ENCODE measurements around the gene HS3ST4. TPM values are rescaled to one million over a fixed set of nuclear protein-coding genes. Genes with fewer than 3 reads are reported as not detected.
A peak's percentile ranks its signal among the peaks of the same experiment; 100 is the strongest.

The HS3ST4 gene
- total RNA-seq, 1 donor from 2014 or later: not detected

DNA sequence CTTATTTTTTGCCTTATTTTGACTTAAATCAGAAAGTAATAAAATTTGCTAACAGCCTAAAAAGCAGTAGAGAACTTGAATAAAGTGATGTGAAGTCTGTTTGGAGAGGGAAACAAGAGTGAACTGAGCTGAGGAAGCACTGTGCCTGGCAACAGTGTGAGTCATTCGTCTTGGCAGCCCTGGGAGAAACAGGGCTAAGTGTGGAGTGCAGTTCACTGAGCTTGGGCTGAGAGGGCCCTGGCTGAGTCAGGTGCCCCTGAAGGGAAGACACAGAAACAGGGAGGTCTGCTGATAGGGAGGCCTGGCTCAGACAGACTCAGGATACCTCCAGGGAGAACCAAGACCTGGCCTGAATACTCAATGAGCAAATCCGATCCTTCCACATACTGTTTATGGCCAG, 132.1 kb downstream of the HS3ST4 start:
- DNase-seq (ENCODE audit: low read depth): no peak

DNA sequence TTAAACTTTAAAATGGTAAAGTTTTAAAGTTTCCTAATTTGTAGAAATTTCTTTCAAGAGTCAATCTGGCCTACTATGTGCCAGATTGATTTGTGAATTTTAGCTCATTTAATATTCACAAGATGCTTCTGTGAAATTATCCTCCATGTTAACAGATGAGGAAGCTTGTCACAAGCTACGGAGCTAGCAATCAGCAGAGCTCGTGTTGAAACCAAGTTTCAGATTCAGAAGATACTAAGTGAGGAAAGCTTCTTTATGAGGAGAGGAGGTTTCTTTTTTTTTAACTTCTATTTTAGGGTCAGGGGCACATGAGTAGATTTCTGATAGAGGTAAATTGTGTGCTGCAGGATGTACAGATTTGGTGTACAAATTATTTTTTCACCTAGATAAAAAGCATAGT, 135.9 kb downstream of the HS3ST4 start:
- no peak for DNase-seq (ENCODE audit: low read depth)

DNA sequence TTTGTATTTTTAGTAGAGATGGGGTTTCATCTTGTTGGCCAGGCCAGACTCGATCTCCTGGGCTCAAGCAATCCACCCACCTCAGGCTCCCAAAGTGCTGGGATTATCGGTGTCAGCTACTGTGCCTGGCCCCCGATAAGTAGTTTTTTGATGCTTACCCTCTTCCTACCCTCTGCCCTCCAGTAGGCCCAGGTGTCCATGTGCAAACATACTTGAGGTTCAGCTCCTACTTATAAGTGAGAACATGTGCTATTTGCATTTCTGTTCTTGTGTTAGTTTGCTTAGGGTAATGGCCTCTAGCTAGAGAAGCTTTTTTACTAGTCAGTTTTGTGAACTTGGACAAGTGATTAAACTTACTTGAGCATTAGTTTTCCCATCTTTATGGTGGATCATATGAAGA, 136.8 kb downstream of the HS3ST4 start:
- DNase-seq (ENCODE audit: low read depth): no peak

DNA sequence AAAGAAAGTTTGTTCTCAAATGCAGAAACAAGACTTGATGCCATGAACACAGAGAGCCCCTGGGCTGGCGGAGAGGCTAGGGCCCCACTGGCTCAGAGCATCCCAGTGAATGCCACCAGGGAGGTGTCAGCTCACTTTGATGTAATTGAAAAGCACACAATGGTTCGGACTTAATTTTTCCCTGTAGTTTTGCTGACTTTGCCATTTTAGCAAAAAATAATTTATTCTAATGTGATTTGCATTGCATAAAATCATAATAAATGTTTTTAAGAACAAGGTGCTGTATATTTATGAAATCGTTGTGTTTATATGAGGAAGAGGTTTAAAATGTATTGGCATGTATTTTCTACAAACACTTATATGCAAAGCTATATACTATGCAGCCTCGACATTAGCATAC, 140.5 kb downstream of the HS3ST4 start:
- no peak for DNase-seq (ENCODE audit: low read depth)

DNA sequence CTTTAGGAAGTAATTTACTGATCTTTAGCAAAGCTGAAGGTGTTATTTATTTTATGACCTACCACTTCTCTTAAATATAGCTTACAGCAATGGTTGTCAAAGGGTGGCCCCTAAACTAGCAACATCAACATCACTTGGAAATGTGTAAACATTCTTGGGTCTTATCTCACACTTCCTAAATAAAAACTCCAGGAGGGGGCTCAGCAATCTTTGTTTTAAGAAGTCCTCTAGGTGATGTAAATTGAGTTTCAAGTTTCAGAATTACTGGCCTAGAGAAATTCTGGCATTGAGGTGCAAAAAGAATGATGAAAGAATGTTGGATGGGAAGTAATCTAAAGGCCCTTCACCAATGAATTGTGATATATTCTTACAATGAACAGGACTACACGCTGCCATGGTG, 142.3 kb downstream of the HS3ST4 start:
- DNase-seq (ENCODE audit: low read depth): no peak

DNA sequence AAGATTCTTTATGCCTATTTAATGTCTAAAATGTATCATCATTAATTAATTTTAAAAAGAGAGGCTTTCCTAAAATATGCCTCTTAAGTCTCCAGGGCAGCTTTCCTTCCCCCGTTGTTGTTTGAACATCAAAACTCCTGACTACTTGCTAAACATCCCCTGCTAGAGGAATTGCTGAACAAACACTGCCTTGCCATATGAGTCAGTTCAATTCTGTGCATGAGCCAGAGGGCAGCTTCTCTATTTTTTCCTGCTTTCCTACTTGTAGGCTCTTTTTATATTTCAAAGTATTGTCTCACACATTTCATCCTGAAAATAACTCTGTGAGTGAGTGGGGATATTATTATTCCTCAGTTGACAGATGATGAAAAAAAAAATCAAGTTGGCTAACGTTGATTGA, 143.4 kb downstream of the HS3ST4 start:
- no peak for DNase-seq (ENCODE audit: low read depth)

DNA sequence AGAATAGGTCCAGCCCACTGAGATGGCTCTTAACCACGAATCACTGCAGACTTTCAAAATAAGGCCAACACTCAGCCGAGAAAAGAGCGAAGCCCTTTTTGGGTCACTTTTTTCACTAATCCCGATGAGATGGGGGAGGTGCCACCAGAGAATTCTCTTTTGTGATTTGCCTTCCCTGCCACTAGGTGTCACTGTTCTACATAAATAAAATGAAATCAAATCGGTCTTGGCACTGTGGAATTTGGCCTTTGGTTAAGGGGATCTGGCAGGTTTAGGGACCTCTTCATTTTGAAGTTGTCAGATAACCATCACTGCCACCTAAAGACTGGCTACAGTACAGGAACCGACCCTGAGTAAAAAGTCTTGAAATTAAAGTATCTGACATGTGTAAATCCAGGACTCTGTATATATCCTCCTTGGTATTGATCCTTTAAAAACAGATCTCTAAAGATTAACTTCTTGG, 147.0 kb downstream of the HS3ST4 start:
- peak; percentile 35 for DNase-seq (ENCODE audit: low read depth)

DNA sequence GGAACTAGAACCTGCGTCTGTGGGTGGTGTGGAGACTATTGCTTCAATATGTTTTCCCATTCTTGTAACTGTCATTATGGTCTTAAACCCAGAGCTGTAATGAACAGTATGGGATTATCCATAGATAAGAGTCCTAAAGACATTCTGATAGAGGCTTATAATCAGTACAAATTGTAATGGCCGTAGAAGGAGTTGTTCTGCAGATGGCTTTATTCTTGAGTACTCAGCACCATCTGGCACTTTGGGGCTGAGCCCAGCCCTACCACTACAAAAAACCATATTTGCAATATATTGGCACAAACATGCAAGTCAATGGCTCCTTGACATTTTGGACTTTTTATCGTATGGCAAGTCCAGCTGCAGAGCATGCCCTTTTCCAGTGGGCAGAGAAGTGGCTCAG, 150.0 kb downstream of the HS3ST4 start:
- DNase-seq (ENCODE audit: low read depth): no peak

DNA sequence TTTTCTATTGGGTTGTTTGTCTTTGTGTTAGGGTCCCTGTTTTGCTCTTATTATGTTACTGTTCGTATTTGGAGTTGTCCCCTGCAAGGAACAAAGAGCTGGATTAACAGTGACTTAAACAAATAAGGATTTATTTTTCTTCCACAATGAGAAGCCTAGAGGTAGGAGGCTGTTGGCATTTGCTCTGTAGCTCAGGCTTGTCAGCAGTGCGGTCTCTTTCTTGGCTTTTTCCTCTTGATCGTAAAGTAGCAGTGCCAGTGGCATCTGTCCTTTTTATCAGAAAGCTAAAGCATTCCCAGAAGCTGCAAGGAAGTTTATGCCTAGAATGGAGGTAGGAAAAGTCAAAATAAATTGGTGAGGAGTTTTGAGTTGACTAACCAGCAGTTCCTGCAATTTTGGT, 154.1 kb downstream of the HS3ST4 start:
- no peak for DNase-seq (ENCODE audit: low read depth)

DNA sequence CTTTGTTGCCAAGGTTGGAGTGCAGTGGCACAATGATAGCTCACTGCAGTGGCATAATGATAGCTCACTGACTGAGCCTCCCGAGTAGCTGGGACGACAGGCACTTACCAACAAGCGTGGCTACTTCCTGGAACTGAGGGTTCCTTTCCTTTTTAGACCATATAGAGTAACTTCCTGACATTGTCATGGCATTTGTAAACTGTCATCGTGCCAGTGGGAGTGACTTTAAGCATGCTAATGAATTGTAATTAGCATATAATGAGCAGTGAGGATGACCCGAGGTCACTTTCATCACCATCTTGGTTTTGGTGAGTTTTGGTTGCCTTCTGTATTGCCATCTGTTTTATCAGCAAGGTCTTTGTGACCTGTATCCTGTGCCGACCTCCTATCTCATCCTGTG, 162.4 kb downstream of the HS3ST4 start:
- no peak for DNase-seq (ENCODE audit: low read depth)

DNA sequence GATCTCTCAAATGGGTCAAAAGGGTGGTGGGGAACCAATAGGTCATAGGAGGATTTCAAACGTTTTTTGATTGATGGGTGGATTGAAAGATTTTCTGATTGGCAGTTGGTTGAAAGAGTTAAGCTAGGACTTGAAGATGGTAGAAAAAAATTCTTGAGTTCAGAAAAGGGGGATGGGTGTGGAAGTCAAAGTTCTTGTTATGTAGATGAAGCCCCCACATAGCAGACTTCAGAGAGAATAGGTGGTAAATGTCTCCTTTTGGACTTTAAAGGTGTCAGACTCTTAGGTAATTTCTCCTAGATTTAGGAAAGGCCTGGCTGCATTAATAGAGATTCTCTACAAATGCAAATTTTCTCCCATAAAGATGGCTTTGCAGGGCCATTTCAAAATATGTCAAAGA, 163.3 kb downstream of the HS3ST4 start:
- no peak for DNase-seq (ENCODE audit: low read depth)

DNA sequence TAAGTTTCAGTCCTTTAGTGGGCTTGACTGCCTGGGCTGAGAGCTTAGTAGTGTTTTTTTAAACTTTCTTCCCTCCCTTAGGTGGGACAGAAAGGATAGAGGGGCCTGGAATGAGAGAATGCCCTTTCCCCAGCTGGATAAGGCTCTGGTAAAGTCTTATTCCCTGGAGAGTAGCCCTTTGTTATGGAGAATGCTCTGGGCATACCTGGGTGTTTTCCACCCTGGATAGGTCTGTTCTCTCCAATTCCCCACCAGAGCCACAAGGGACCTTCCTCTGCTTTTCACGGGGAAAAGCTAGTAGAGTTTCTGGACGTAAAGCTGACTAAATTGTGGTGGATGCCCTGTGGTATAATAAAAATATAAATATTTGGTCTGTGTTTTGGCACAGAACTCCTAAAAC, 164.1 kb downstream of the HS3ST4 start:
- DNase-seq (ENCODE audit: low read depth): no peak

DNA sequence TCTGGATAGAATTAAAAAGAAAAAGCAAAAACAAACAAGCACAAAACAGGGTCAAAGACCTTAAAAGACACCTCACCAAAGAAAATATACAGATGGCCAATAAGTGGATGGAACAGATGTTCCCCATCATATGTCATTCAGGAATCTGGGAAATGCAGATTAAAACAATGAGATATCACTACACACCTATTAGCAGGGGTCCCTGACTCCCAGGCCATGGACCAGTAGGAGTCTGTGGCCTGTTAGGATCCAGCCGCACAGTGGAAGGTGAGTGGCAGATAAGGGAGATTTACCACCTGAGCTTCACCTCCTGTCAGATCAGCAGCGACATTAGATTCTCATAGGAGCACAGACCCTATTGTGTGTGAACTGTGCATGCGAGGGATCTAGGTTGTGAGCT, 167.9 kb downstream of the HS3ST4 start:
- no peak for DNase-seq (ENCODE audit: low read depth)

DNA sequence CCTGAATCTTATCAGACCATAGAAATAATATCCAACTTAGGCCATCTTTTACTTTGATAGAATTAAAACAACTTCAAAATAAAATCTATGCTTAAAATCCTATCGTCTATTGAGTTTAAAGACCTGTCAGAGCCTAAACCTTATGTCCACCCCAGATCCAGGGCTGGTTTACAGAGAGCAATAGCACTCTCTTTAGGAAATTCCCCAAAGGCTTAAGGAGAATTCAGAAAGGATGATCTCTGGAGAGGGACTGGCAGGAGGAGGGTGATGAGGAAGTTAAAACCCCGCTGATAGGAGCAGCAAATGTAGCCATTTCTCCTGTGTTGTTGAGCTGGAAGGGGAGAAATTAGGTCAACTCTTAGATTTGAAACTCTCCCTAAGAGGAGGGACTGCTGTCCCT, 175.3 kb downstream of the HS3ST4 start:
- no peak for DNase-seq (ENCODE audit: low read depth)

DNA sequence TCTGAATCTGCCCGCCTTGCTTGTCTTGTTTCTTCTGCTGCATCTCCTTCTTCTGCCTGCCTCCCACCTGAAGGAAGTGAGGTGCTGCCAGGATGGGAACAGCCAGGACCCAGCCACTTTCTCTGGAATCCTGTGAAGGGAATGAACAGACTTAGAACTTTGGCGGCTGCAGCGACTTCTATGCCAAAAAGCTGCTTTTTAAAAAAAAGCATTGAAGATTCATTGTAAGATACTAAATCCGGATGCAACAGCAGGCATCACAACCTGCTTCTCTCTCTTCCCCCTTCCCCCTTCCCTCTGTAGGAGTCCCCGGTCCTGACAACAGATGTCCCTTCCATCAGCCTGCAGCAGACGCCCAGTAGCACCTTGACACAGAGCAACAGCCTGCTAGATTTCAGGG, 176.3 kb downstream of the HS3ST4 start:
- no peak for DNase-seq (ENCODE audit: low read depth)

DNA sequence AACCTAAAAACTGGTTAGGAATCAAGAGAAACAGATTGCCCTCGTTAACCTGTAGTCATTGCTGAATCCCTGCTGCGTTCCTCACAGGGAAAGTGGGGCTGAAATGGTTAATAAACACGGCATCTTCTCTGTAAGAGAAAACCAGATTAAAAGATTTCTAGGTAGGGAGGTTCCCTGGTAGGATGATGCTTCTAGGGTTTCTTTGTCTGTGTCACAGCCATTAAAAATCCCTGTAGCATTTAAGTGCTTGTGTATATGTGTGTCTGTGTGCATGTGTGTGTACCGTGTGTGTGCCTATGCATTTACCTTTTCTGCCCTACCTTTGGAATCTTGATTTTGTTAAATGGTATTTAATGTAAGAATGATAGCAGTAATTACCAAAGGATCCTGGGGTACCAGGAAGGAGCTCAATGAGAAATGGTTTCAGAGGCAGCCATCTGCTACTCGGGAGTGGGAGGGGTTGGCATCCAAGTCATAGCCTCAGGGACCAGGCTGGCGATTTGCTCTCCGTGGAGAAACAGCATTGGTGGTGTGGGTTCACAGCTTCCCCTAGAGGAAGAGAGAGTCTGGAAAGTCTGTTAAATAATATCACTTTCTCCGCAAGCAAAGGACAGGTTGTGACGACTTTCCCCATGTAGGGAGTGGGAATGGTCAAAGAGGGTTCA, 177.1 kb downstream of the HS3ST4 start:
- DNase-seq (ENCODE audit: low read depth): no peak

DNA sequence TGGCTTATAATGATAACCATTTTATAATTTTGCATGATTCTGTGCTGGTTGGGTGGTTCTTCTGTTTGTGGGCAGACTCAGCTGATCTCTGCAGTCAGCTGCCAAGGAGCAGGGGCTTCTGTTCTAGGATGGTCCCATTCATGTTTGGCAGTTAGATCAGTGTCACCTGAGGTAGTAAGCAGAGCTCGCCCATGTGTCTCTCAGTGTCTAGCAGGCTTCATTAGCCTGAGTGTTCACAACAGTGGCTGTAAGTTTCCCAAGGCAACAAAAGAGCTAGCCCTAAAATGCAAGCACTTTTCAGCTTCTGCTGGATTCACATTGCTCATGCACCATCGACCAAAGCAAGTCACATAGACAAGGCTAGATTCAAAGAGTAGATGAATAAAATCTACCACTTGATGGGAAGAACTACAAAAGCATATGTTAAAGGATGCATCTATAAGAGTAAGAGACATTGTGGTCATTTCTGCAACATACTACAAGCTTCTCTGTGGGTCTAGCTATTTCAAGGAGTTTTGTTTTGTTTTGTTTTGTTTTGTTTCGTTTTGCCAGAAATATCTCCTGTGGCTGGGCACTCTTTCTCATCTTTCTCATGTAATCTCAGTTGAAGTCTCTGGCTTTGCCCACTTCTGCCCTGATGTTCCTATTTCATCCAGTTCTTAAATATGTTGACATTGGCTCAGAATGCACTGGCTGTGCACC, 180.8 kb downstream of the HS3ST4 start:
- DNase-seq (ENCODE audit: low read depth): no peak

DNA sequence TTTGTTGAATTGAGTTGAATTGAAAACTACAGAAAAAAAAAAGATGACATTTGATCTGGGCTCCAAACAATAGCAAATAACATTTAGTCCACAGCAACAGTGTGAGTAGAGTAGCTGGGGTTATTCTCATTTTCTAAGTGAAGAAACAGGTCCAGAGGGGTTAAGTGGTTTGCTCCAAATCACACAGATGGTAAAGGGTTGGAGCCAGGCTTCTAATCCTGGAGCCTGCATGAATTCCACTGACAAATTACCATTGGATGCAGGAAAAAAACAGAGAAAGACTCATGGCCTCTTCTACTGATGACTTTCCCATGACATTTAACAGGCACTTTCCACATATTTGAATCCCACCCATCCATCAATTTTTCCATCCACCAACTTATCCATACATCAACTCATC, 182.4 kb downstream of the HS3ST4 start:
- DNase-seq (ENCODE audit: low read depth): no peak

DNA sequence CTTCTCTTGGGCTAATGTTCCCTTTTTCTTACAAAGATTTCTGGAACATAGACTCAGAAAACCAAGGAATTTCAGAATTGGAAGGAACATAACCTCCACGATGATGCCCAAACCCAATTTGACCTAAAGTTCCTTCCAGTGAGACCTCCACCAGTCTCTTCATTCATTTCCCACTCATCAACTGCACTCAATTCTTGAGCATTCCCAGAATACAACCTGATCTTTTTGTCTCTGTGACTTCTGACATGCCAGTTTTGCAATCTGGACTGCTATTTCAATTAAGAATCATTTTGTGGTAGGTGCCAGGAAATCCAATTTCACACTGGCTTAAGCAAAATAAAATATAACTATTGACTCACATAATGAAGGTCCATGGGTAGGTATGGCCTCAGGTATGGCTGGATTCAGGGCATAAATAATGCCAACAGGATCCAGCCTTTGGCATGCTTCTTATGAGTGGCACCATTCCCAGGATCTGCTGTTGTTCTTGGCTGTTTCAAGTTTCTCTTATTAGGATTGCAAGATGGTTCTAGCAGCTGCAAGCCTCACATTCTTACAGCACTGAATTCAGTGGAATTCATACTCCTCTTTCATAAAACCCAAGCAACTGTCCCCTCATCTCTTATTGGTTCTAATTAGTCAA, 184.3 kb downstream of the HS3ST4 start:
- no peak for DNase-seq (ENCODE audit: low read depth)

DNA sequence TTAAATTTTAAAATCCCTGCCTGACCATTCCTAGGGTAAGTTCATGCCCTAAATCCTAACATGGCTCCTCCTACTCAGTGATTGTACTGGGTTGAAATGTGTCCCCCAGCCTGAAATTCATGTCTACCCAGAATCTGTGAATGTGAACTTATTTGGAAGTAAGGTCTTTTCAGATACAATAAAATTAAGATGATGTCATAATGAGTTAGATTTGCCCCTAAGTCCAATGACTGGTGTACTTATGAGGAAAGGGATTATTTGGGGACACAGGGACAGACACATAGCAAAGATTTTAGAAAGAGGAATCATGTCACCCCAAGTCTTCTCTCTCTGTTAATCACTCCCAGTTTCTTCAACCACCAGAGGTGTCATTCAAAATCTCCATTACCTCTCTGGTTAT, 185.3 kb downstream of the HS3ST4 start:
- no peak for DNase-seq (ENCODE audit: low read depth)

DNA sequence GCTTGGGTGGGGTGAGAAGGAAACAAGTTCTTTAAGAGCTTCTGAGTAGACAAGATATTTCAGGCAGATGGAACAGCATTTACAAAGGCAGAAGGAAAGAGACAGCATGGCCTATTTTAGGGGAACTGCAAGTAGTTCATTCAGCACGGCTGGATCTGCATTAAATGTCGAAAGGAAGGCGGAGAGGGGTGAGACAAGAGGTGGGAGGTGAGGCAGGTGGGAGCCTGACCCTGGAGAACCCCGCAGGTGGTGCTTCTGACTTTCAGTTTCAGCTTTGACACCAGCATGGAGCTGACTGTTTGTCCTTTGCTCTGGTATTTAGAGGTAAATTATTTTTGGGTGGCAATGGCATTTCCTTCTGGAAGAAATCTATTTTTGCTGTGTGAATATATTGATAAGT, 194.8 kb downstream of the HS3ST4 start:
- DNase-seq (ENCODE audit: low read depth): no peak

DNA sequence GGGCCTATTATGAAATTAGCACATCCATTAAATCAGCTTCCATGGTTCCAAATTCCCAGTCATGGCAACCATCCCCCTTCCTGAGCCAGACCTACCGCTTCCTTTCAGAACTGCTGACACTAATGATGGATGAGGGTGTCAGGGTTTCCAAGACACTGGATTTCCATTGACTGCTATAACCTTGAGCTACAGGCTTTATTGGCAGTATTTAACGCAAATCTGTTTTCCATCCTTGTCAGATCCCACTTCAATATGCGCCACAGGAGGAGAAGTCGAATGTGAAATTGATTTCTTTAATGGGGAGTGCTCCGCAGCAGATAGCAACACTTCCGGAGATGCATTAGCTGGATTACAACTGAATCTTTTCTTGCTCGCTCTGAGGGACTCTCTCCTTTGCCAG, 197.1 kb downstream of the HS3ST4 start:
- DNase-seq (ENCODE audit: low read depth): no peak

DNA sequence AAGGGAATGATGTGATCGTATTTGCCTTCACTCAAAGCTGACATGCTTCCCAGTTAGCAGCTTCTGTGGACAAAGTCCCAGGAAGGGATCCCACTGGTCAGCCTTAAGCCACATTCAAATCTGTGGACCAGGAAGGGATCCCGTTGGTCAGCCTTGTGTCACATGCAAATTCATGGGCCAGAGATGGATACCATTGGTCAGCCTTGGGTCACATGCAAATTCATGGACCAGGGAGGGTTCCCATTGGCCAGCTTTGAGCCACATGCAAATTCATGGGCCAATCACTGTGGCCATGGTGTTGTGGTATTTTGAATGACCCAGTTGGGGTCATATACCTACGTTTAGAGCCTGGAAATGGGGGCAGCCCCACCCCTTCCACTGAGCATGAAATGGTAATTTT, 201.6 kb downstream of the HS3ST4 start:
- DNase-seq (ENCODE audit: low read depth): no peak
